Keratinocyte (primary cell): Measurements from ENCODE around the gene AGAP1. TPM values are rescaled to one million over a fixed set of nuclear protein-coding genes. Genes with fewer than 3 reads are reported as not detected.

ENCODE experiments used
- DNase-seq: peaks from one replicate; pipeline ENCODE4 v3.0.0-alpha.2; 2011; ENCODE audit warnings: low read depth, missing footprints, low spot score
- FAIRE-seq: peaks from 2 replicates; lab custom pipeline; 2011; peaks lifted over from hg19 to GRCh38; lab: Jason Lieb, UNC
- H2AFZ ChIP-seq: 2 replicates; pipeline ENCODE4 v1.6.0; 2012; ENCODE audit warnings: low read length, control low read depth, inconsistent platforms; ENCODE audit not compliant: control insufficient read depth
- H3K27ac ChIP-seq: 2 replicates; pipeline ENCODE4 v1.5.1; 2011; ENCODE audit warnings: low read length; ENCODE audit not compliant: control insufficient read depth, insufficient read depth
- H3K27me3 ChIP-seq: 3 replicates; pipeline ENCODE4 v1.6.0; 2011; ENCODE audit warnings: low read length; ENCODE audit not compliant: control insufficient read depth, insufficient read depth; ENCODE audit errors: extremely low read depth
- H3K36me3 ChIP-seq, 2 experiments: 2 replicates in 1 of 2; 3 replicates in 1 of 2; pipeline ENCODE4 v1.5.1; 2011; ENCODE audit warnings: low read length in 2 of 2, mild to moderate bottlenecking in 1 of 2; ENCODE audit not compliant: control insufficient read depth in 2 of 2, insufficient read depth in 2 of 2; ENCODE audit errors: extremely low read depth in 1 of 2
- H3K4me1 ChIP-seq: 3 replicates; pipeline ENCODE4 v1.5.1; 2011; ENCODE audit warnings: low read length; ENCODE audit not compliant: control insufficient read depth, insufficient read depth; ENCODE audit errors: extremely low read depth
- H3K4me2 ChIP-seq: 3 replicates; pipeline ENCODE4 v1.6.0; 2011; ENCODE audit warnings: low read depth, low read length; ENCODE audit not compliant: control insufficient read depth, insufficient read depth; ENCODE audit errors: extremely low read depth
- H3K4me3 ChIP-seq, 3 experiments: fragments of 200-600 bp in 1 of 3; sonication (generic) in 1 of 3; 2 replicates in 2 of 3; 3 replicates in 1 of 3; pipeline ENCODE4 v1.5.1; 2011 to 2016; ENCODE audit warnings: low read length in 3 of 3, mild to moderate bottlenecking in 3 of 3, control low read depth in 2 of 3, inconsistent platforms in 1 of 3, low read depth in 1 of 3, mixed read lengths in 1 of 3, mixed run types in 1 of 3, moderate library complexity in 1 of 3; ENCODE audit not compliant: control insufficient read depth in 2 of 3, insufficient read depth in 2 of 3; ENCODE audit errors: extremely low read depth in 1 of 3
- H3K79me2 ChIP-seq: 2 replicates; pipeline ENCODE4 v1.6.0; 2012; ENCODE audit warnings: low read length; ENCODE audit not compliant: control insufficient read depth, insufficient read depth
- H3K9ac ChIP-seq: 3 replicates; pipeline ENCODE4 v1.6.0; 2011; ENCODE audit warnings: low read length; ENCODE audit not compliant: control insufficient read depth, insufficient read depth; ENCODE audit errors: extremely low read depth
- H3K9me1 ChIP-seq: 3 replicates; pipeline ENCODE4 v1.6.0; 2011; ENCODE audit warnings: low read length; ENCODE audit not compliant: control insufficient read depth, insufficient read depth; ENCODE audit errors: extremely low read depth
- H3K9me3 ChIP-seq: 2 replicates; pipeline ENCODE4 v1.5.1; 2012; ENCODE audit warnings: low read depth, low read length; ENCODE audit not compliant: control insufficient read depth
- H4K20me1 ChIP-seq: 3 replicates; pipeline ENCODE4 v1.6.0; 2011; ENCODE audit warnings: low read length; ENCODE audit not compliant: control insufficient read depth, insufficient read depth; ENCODE audit errors: extremely low read depth
- EZH2 ChIP-seq: IDR thresholded peaks from one replicate; pipeline ENCODE4 v1.6.1; 2012; ENCODE audit warnings: inconsistent platforms, mild to moderate bottlenecking, low read length, moderate library complexity
- dilution Hi-C: fragments of 300-500 bp; cut with MboI; formaldehyde crosslinking; loops from one replicate; pipeline ENCODE4 v1.7.0; 2020; ENCODE audit warnings: low sequenced_read_pairs; ENCODE audit not compliant: extremely low pct_ligation_motif_present
- polyA plus RNA-seq, 5 experiments: library from polyadenylated mRNA; depleted of rRNA in 3 of 5; stranded (reverse) in 3 of 5; stranded (forward) in 1 of 5; unstranded in 1 of 5; fragments of >200 nt; gene quantifications; 1 replicate in 1 of 5; 2 replicates in 3 of 5; 3 replicates in 1 of 5; pipeline versions ENCODE4 v1.2.1 to v1.2.3, GENCODE V29; 2011 to 2012; ENCODE audit warnings: missing spikeins in 2 of 5, low read depth in 1 of 5, low replicate concordance in 1 of 5
- TF ChIP-seq, protein P1 (sequence below), 3 experiments: IDR thresholded peaks in 1 of 3; conservative IDR thresholded peaks in 1 of 3; optimal IDR thresholded peaks in 1 of 3; 2 replicates in 2 of 3; 3 replicates in 1 of 3; pipeline versions ENCODE3 to v1.5.1; 2011; ENCODE audit warnings: low read length in 3 of 3, mild to moderate bottlenecking in 3 of 3, moderate library complexity in 2 of 3, control low read depth in 1 of 3, inconsistent platforms in 1 of 3; ENCODE audit not compliant: insufficient read depth in 2 of 3; ENCODE audit errors: extremely low read depth in 1 of 3

The AGAP1 gene
- polyA plus RNA-seq, 1 donor (not counting 4 experiments of a cell fraction or from before 2014, with no cell fraction given): 12.6 TPM

DNA sequence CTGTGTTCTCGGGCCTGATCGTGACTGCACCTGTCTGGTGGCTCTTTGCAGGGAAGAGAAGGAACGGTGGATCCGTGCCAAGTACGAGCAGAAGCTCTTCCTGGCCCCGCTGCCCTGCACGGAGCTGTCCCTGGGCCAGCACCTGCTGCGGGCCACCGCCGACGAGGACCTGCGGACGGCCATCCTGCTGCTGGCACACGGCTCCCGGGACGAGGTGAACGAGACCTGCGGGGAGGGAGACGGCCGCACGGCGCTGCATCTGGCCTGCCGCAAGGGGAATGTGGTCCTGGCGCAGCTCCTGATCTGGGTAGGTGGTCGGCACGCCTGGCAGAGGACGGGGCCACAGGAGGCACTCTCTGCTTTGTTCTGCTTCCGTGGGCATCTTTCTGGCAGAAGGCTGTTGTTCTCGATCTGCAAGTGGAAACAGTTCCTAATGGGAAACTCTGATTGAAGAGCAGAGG is 626.3 kb downstream of the AGAP1 start:
- FAIRE-seq: no peak
- dilution Hi-C loops: no loop called here
- Histone ChIP-seq H3K9me3 (no peaks in the 10 kb centered on the region), H2AFZ (no peak overlapping the region), H3K4me1 (no peaks in the 10 kb centered on the region), H4K20me1 (no peaks in the 10 kb centered on the region), H3K4me2 (no peak overlapping the region), H3K4me3 (no peak overlapping the region), H3K27ac (no peak overlapping the region), H3K36me3 (peaks cover 0 to 3% of the 10 kb centered on the region in 2 experiments), H3K9ac (no peak overlapping the region), H3K9me1 (no peaks in the 10 kb centered on the region), H3K79me2 (no peaks in the 10 kb centered on the region), H3K27me3 (no peaks in the 10 kb centered on the region)
- no peak for TF ChIP-seq EZH2
- TF ChIP-seq, protein P1, sequence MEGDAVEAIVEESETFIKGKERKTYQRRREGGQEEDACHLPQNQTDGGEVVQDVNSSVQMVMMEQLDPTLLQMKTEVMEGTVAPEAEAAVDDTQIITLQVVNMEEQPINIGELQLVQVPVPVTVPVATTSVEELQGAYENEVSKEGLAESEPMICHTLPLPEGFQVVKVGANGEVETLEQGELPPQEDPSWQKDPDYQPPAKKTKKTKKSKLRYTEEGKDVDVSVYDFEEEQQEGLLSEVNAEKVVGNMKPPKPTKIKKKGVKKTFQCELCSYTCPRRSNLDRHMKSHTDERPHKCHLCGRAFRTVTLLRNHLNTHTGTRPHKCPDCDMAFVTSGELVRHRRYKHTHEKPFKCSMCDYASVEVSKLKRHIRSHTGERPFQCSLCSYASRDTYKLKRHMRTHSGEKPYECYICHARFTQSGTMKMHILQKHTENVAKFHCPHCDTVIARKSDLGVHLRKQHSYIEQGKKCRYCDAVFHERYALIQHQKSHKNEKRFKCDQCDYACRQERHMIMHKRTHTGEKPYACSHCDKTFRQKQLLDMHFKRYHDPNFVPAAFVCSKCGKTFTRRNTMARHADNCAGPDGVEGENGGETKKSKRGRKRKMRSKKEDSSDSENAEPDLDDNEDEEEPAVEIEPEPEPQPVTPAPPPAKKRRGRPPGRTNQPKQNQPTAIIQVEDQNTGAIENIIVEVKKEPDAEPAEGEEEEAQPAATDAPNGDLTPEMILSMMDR (optimal IDR thresholded peaks at IDR 0.05 in 1 of 3, IDR thresholded peaks at IDR 0.05 in 1 of 3, conservative IDR thresholded peaks at IDR 0.05 in 1 of 3; ENCODE audit: extremely low read depth in 1 of 3, insufficient read depth in 2 of 3, low read length in 3 of 3): no peak
- DNase-seq: no peak

DNA sequence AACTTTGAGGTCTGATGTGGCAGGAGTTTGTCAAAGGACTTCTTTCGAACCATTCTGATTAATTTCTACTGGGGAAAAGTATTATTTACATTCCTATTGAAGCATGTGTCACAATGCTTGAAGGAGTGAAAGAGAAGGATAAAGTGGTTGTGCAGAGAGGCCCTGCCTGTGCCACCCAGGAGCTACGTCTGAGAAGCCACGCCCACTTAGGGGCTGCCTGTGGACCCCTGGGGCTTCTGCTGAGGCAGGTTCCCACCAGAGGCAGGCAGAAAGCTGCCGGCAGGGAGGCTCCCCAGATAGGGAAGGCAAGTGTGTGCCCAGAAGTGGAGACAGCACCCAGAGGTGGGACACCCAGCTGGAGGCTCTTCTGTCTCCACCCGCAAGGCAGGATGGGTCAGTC is 627.0 kb downstream of the AGAP1 start:
- DNase-seq: no peak
- Histone ChIP-seq H3K9me3 (no peaks in the 10 kb centered on the region), H3K36me3 (peaks cover 0 to 3% of the 10 kb centered on the region in 2 experiments), H2AFZ (no peak overlapping the region), H3K9me1 (no peaks in the 10 kb centered on the region), H4K20me1 (no peaks in the 10 kb centered on the region), H3K27me3 (no peaks in the 10 kb centered on the region), H3K4me1 (no peaks in the 10 kb centered on the region), H3K4me2 (no peak overlapping the region), H3K4me3 (no peak overlapping the region), H3K27ac (no peak overlapping the region), H3K79me2 (no peaks in the 10 kb centered on the region), H3K9ac (no peak overlapping the region)
- FAIRE-seq: no peak
- dilution Hi-C loops: no loop called here
- TF ChIP-seq, protein P1 (optimal IDR thresholded peaks at IDR 0.05 in 1 of 3, IDR thresholded peaks at IDR 0.05 in 1 of 3, conservative IDR thresholded peaks at IDR 0.05 in 1 of 3; ENCODE audit: extremely low read depth in 1 of 3, insufficient read depth in 2 of 3, low read length in 3 of 3): no peak
- TF ChIP-seq EZH2: no peak
